Measurements from ENCODE around the gene SPEF1. TPM values are rescaled to one million over a fixed set of nuclear protein-coding genes. Genes with fewer than 3 reads are reported as not detected.
A peak's percentile ranks its signal among the peaks of the same experiment; 100 is the strongest.

Gene SPEF1
- total and polyA plus RNA-seq, 2 of the 13 experiments (the other 11 are each of a cell fraction or from before 2014, with no cell fraction given): 0.11 to 0.27 TPM

GRCh38 chr20:3749689-3750531 lies 31.3 kb downstream of the SPEF1 start (continued):
- TF ChIP-seq SRSF1 (optimal IDR thresholded peaks at IDR 0.05; ENCODE audit: low read depth, low read length) (peak; percentile 13), ZNF782 (CRISPR knock-in tag; IDR thresholded peaks at IDR 0.05; ENCODE audit: borderline replicate concordance) (no peak; the same call in 1 of the 2 replicates), GMEB1 (CRISPR knock-in tag; IDR thresholded peaks at IDR 0.05; ENCODE audit: borderline replicate concordance) (peak; percentile 49; the same call in 1 of the 2 replicates), PLRG1 (conservative IDR thresholded peaks at IDR 0.05) (no peak), ZMYM4 (CRISPR knock-in tag; IDR thresholded peaks at IDR 0.05) (peak; percentile 78), ZNF382 (CRISPR knock-in tag; IDR thresholded peaks at IDR 0.05; ENCODE audit: borderline replicate concordance) (no peak), ZNF891 (CRISPR knock-in tag; IDR thresholded peaks at IDR 0.05) (peak; percentile 80), CAMTA2 (CRISPR knock-in tag; IDR thresholded peaks at IDR 0.05; ENCODE audit: borderline replicate concordance) (0 out of 2 replicates have a peak, but pooled peaks have one; percentile 21), MED1 (CRISPR knock-in tag; IDR thresholded peaks at IDR 0.05) (0 out of 2 replicates have a peak, but pooled peaks have one; percentile 45), CC2D1A (CRISPR knock-in tag; IDR thresholded peaks at IDR 0.05) (0 out of 2 replicates have a peak, but pooled peaks have one; percentile 92), ZHX2 (IDR thresholded peaks at IDR 0.05; ENCODE audit: low read depth) (no peak), ZHX2 (CRISPR knock-in tag; IDR thresholded peaks at IDR 0.05; ENCODE audit: borderline replicate concordance) (0 out of 2 replicates have a peak, but pooled peaks have one; percentile 49), EEA1 (CRISPR knock-in tag; IDR thresholded peaks at IDR 0.05; ENCODE audit: borderline replicate concordance) (peak; percentile 59; the same call in 1 of the 2 replicates)
- TF ChIP-seq, protein P1, sequence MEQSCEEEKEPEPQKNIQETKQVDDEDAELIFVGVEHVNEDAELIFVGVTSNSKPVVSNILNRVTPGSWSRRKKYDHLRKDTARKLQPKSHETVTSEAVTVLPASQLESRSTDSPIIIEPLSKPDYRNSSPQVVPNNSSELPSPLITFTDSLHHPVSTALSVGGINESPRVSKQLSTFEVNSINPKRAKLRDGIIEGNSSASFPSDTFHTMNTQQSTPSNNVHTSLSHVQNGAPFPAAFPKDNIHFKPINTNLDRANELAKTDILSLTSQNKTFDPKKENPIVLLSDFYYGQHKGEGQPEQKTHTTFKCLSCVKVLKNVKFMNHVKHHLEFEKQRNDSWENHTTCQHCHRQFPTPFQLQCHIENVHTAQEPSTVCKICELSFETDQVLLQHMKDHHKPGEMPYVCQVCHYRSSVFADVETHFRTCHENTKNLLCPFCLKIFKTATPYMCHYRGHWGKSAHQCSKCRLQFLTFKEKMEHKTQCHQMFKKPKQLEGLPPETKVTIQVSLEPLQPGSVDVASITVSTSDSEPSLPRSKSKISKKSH (CRISPR knock-in tag; IDR thresholded peaks at IDR 0.05; ENCODE audit: borderline replicate concordance): peak; percentile 51; the same call in 1 of the 2 replicates
- TF ChIP-seq, protein P2, sequence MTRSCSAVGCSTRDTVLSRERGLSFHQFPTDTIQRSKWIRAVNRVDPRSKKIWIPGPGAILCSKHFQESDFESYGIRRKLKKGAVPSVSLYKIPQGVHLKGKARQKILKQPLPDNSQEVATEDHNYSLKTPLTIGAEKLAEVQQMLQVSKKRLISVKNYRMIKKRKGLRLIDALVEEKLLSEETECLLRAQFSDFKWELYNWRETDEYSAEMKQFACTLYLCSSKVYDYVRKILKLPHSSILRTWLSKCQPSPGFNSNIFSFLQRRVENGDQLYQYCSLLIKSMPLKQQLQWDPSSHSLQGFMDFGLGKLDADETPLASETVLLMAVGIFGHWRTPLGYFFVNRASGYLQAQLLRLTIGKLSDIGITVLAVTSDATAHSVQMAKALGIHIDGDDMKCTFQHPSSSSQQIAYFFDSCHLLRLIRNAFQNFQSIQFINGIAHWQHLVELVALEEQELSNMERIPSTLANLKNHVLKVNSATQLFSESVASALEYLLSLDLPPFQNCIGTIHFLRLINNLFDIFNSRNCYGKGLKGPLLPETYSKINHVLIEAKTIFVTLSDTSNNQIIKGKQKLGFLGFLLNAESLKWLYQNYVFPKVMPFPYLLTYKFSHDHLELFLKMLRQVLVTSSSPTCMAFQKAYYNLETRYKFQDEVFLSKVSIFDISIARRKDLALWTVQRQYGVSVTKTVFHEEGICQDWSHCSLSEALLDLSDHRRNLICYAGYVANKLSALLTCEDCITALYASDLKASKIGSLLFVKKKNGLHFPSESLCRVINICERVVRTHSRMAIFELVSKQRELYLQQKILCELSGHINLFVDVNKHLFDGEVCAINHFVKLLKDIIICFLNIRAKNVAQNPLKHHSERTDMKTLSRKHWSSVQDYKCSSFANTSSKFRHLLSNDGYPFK (CRISPR knock-in tag; IDR thresholded peaks at IDR 0.05; ENCODE audit: borderline replicate concordance): peak; percentile 69
